ENCODE results near the gene LONRF2. TPM values are rescaled to one million over a fixed set of nuclear protein-coding genes. Genes with fewer than 3 reads are reported as not detected.

LONRF2 gene
- total RNA-seq, 2 experiments from 2014 or later = 0.06 to 0.08 TPM

DNA sequence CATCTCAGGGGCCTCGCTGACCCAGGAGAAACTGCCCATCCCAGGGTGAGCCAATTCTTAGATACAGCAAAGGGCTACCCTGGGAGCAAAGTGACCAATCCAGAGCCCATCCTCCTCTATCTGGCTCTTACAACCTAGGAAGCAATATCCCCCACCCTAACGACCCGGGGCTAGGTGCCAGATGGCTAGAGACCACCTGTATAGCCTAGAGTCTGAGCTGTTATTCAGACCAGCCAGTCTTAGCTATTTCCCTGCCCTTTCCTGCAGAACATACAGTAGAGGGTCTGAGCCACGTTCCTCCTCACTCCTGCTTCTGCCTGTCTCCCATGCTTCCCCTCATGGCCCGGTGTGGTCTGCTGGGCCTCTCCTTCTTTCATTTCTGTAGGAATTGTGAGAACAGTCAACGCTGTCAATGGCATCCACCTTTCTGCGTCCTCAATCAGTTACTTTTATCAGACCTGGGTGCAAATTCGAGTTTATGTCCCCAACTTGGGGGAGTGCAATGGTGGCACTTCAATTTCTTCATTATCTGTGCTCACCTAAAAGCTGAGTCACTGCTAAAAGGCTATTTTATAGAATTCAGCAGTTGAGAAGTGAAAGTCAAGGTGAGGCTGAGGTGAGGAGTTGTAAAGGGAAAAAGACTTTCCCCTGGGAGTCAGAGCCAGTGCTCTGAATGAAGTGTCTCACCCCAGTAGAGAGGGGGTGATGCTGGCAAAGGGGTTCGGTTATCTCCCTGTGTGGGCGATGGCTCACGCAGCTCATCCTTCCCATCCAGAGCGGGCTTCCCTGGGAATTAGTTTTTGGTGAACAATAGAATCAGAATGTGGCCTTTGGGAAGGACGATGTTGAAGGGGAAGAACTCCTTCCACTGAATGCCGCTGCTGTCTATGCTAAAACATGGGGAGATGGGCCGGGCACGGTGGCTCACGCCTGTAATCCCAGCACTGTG, 42.4 kb downstream of the LONRF2 start:
- ChIA-PET CTCF (no interaction called here), POLR2A (no interaction called here)
- Mint-ChIP-seq H3K4me1 (ENCODE audit: low read depth) (no peaks in the 10 kb centered on the region), H3K36me3 (ENCODE audit: low read depth) (no peaks in the 10 kb centered on the region), H3K9me3 (no peaks in the 10 kb centered on the region), H3K27ac (no peak overlapping the region), H3K4me3 (no peak overlapping the region), H3K27me3 (peaks cover 22% of the 10 kb centered on the region)
- ATAC-seq (ENCODE audit: poor library complexity) (no peak), DNase-seq (no peak)
- H3K36me3 ChIP-seq (ENCODE audit: insufficient read depth, low read length) = no peaks in the 10 kb centered on the region
- H3K4me3 ChIP-seq (ENCODE audit: low read length) = no peak overlapping the region
- H3K4me1 ChIP-seq (ENCODE audit: insufficient read depth, low read length) = no peaks in the 10 kb centered on the region
- peaks cover 0 to 4% of the 10 kb centered on the region in 2 experiments for H3K27me3 ChIP-seq (ENCODE audit: control insufficient read depth in 1 of 2, insufficient read depth in 2 of 2, low read length in 2 of 2)
- no peaks in the 10 kb centered on the region for H3K9me3 ChIP-seq (ENCODE audit: control insufficient read depth in 1 of 2, insufficient read depth in 1 of 2, low read length in 2 of 2)
- TF ChIP-seq CTCF (IDR thresholded peaks at IDR 0.05) = no peak
- H3K27ac ChIP-seq (ENCODE audit: low read depth in 1 of 2, low read length in 2 of 2) = no peak overlapping the region
- intact Hi-C loops (cut with DNase I, micrococcal nuclease) = no loop called here

DNA sequence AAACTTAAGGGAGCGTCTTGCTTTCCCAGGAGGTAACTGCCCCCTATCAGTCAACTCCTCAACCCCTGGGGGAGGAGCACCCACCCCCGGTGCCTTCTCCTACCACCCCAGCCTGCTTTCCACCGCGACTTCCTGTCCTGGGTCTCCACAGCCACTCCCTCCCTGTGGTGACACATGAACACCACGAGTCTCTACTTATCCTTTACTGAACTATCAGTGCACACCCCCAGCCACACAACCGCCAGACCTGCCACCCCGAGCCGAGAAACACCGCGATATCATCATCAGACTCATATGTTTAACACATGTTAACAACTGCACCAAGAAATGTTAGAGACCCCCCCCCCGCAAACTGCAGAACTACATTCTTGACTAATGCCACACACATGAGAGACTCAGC, 43.3 kb downstream of the LONRF2 start:
- H3K36me3 Mint-ChIP-seq (ENCODE audit: low read depth) = no peaks in the 10 kb centered on the region
- H3K4me3 Mint-ChIP-seq = no peak overlapping the region
- H3K27ac ChIP-seq (ENCODE audit: low read depth in 1 of 2, low read length in 2 of 2) = no peak overlapping the region
- no peak overlapping the region for H3K27ac Mint-ChIP-seq
- no peaks in the 10 kb centered on the region for H3K4me1 ChIP-seq (ENCODE audit: insufficient read depth, low read length)
- H3K4me3 ChIP-seq (ENCODE audit: low read length) = no peak overlapping the region
- no peak for DNase-seq
- peaks cover 22% of the 10 kb centered on the region for H3K27me3 Mint-ChIP-seq
- ChIA-PET POLR2A (no interaction called here), CTCF (no interaction called here)
- intact Hi-C loops (cut with DNase I, micrococcal nuclease) = no loop called here
- ATAC-seq (ENCODE audit: poor library complexity) = no peak
- H3K4me1 Mint-ChIP-seq (ENCODE audit: low read depth) = no peaks in the 10 kb centered on the region
- H3K27me3 ChIP-seq (ENCODE audit: control insufficient read depth in 1 of 2, insufficient read depth in 2 of 2, low read length in 2 of 2) = peaks cover 0 to 4% of the 10 kb centered on the region in 2 experiments
- H3K36me3 ChIP-seq (ENCODE audit: insufficient read depth, low read length) = no peaks in the 10 kb centered on the region
- no peaks in the 10 kb centered on the region for H3K9me3 Mint-ChIP-seq
- H3K9me3 ChIP-seq (ENCODE audit: control insufficient read depth in 1 of 2, insufficient read depth in 1 of 2, low read length in 2 of 2) = no peaks in the 10 kb centered on the region
- TF ChIP-seq CTCF (IDR thresholded peaks at IDR 0.05) = no peak

DNA sequence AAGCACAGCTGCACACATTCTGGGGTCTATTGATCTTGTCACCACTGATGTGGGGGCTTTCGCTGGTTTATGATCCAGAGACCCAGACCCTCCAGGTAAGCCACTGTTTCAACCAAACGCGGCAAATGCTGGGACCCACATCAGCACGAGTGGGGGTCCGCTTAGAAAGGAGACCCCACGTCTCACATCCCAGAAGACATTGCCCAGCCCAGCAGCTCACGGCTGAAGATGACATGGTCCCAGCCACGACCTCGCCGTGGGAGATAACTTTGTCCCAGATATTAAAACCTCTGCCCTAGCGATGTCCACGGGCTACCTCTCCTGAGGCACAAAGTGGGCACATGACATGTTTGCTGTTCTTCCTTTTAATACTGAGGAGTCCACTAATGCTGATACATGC, 43.8 kb downstream of the LONRF2 start:
- Histone ChIP-seq H3K36me3 (ENCODE audit: insufficient read depth, low read length) (no peaks in the 10 kb centered on the region), H3K9me3 (ENCODE audit: control insufficient read depth in 1 of 2, insufficient read depth in 1 of 2, low read length in 2 of 2) (no peaks in the 10 kb centered on the region), H3K4me1 (ENCODE audit: insufficient read depth, low read length) (no peaks in the 10 kb centered on the region), H3K27ac (ENCODE audit: low read depth in 1 of 2, low read length in 2 of 2) (no peak overlapping the region), H3K4me3 (ENCODE audit: low read length) (no peak overlapping the region), H3K27me3 (ENCODE audit: control insufficient read depth in 1 of 2, insufficient read depth in 2 of 2, low read length in 2 of 2) (peaks cover 0 to 4% of the 10 kb centered on the region in 2 experiments)
- Mint-ChIP-seq H3K4me3 (no peak overlapping the region), H3K27ac (no peak overlapping the region), H3K36me3 (ENCODE audit: low read depth) (no peaks in the 10 kb centered on the region), H3K9me3 (no peaks in the 10 kb centered on the region), H3K27me3 (peaks cover 22% of the 10 kb centered on the region), H3K4me1 (ENCODE audit: low read depth) (no peaks in the 10 kb centered on the region)
- DNase-seq = no peak
- ChIA-PET CTCF (interaction anchor here (0.9 kb wide), 1 partner anchor 16 kb away, joined by 3 read pairs; no protein-coding TSS in a partner anchor), POLR2A (no interaction called here)
- TF ChIP-seq CTCF (IDR thresholded peaks at IDR 0.05) = no peak
- intact Hi-C loops (cut with DNase I, micrococcal nuclease) = no loop called here
- ATAC-seq (ENCODE audit: poor library complexity) = no peak

Data from CD4-positive, alpha-beta T cell (primary cell).